GM18951 (cell line): Measurements from ENCODE around the gene CYS1.

Experiments used
- POLR2A ChIP-seq: IDR thresholded peaks from 4 replicates; pipeline ENCODE4 v1.6.1; 2011; ENCODE audit warnings: mild to moderate bottlenecking; ENCODE audit not compliant: insufficient read length, insufficient read depth; ENCODE audit errors: extremely low read depth
- in situ Hi-C: fragments of 300-500 bp; cut with MboI; formaldehyde crosslinking; loops from one replicate; pipeline ENCODE4 v1.12.0; 2022; ENCODE audit warnings: low sequenced_read_pairs, mixed read lengths, inconsistent platforms; ENCODE audit not compliant: unreplicated experiment

Gene CYS1

GRCh38 chr2:10072656-10073480 lies 7.3 kb downstream of the CYS1 start:
- no peak for TF ChIP-seq POLR2A
- in situ Hi-C loops: no loop called here

DNA sequence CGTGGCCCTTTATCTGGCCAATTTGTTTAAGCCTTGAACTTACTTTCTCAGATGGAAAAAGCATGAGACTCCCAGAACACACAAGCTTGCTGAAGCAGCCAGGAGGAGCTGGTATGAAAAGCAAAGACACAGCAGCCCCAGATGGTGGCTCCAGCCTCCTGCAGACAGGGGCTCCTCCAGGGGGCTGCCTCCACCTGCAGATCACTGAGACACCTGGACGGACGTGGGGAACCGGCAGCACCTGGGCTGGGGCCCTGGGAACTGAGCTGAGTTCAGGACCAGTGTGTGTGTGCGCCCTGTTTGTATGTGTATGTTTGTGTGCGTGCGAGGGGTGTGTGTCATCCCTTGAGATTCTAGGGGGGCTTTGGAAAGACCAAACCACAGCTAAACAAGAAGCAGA lies 8.6 kb downstream of the CYS1 start:
- no peak for TF ChIP-seq POLR2A
- in situ Hi-C loops: no loop called here

DNA sequence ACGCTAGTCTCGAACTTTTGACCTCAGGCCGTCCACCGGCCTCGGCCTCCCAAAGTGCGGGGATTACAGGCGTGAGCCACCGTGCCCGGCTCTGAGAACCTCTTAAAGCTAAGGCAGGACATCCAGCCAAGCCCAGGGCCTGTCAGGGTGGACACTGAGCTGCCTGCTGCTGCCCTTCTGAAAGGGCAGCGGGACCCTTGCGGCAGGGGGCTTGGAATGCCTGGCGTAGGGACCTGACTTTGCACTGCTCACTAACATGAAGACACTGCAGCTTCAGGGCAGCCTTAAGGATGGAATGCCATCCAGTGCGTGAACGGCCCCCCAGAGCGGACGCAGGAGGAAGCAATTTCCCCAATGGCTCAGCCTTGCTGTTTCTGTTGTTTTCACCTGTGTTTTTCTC lies 9.0 kb downstream of the CYS1 start:
- in situ Hi-C loops: no loop called here
- no peak for TF ChIP-seq POLR2A

GRCh38 chr2:10067881-10068280 lies 12.3 kb downstream of the CYS1 start:
- in situ Hi-C loops: loop anchor here (10.0 kb wide), 1 partner anchor 367 kb away; no protein-coding TSS in a partner anchor
- TF ChIP-seq POLR2A: no peak

DNA sequence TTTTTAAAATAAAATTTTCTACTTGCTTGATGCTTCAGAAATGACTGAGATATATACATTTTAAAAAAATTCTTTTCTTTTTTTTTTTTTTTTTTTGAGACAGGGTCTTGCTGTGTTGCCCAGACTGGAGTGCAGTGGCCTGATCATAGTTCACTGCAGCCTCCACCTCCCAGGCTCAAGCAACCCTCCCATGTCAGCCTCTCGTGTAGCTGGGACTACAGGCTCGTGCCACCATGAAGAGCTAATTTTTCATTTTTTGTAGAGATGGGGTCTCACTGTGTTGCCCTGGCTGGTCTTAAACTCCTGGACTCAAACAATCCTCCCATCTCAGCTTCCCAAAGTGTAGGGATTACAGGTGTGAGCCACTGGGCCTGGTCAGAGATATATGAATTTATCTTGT lies 12.9 kb downstream of the CYS1 start:
- TF ChIP-seq POLR2A: no peak
- in situ Hi-C loops: loop anchor here (10.0 kb wide), 1 partner anchor 367 kb away; no protein-coding TSS in a partner anchor

- no peak for TF ChIP-seq POLR2A
- in situ Hi-C loops: loop anchor here (10.0 kb wide), 1 partner anchor 369 kb away; no protein-coding TSS in a partner anchor
These were observed 14.5 kb downstream of the CYS1 start for GRCh38 chr2:10065773-10066055.

- in situ Hi-C loops: loop anchor here (10.0 kb wide), 1 partner anchor 370 kb away; no protein-coding TSS in a partner anchor
- no peak for TF ChIP-seq POLR2A
These were observed 15.1 kb downstream of the CYS1 start for GRCh38 chr2:10064932-10065772.

DNA sequence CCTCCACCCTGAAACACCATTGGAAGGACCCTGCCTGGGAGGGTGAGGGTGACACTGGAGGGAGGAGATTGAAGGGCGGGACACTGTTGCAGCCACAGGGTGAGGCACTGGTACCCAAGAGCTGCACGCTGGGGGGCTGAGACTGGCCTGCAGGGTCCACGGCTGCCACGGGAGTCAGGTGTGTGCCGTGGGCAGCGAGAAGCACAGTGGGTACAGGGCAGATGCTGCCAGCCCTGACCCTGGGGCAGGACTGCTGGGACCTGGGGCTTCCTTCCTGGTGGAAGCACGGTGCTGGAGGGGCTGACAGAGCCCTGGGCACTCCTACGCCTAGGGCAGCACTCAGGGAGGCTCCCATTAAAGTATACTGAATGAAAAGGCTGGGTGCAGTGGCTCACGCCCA lies 16.6 kb downstream of the CYS1 start:
- in situ Hi-C loops: loop anchor here (10.0 kb wide), 1 partner anchor 371 kb away; no protein-coding TSS in a partner anchor
- TF ChIP-seq POLR2A: no peak

DNA sequence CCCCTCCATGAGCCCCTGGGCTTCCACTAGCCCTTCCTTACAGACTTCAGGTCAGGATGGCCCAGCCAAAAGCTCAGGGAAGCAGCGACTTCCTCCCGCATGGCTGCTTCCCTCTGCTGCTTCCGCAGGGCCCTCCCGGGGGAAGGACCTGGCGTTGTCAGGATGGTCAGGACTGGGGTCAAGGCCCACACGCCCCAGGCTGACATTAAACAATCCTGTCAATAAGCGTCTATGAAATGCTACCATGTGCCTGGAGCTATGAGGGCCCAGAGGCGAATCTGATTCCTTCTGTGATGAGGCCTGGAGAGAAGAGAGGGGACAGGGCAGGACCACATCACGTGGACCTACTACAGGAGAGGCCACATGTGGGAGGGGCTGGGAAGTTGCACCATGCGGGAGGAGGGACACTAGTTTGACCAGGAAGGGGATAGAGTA lies 17.3 kb downstream of the CYS1 start:
- no peak for TF ChIP-seq POLR2A
- in situ Hi-C loops: loop anchor here (10.0 kb wide), 1 partner anchor 372 kb away; no protein-coding TSS in a partner anchor

GRCh38 chr2:10061221-10061925 lies 18.8 kb downstream of the CYS1 start:
- no peak for TF ChIP-seq POLR2A

DNA sequence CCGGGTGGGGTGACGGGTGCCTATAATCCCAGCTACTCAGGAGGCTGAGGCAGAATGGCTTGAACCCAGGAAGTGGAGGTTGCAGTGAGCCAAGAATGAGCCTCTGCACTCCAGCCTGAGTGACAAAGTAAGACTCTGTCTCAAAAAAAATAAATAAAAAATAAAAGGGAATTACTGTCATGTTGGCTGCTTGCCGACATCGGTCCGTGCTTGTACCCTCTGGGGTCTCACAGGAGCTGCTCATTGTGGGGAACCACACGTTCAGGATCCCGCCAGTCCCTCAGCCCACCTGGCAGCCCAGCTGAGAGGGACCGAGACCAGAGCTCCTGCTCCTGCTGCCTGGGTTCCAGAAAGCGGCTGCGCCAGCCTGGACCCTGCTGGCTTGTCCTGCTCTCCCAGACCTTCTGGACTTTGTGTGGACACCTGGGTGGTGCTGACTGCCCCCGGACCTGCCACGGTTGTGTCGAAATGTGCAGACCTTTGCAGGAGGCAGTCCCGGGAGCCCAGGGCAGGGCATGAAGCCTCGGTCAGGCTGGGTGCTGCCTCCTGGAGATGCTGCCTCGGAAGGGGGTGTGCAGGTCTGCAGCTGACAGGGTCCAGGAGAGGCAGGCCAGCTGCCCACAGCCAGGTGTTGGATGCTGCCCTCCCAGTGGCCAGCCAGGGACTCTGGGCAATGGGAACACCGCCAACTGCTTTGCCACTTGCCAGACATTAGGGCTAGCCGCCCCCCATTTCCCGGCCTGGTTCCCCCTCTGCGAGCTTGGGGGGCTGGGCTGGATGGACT lies 20.5 kb downstream of the CYS1 start:
- in situ Hi-C loops: loop anchor here (10.0 kb wide), 2 partner anchors 245 to 375 kb away; no protein-coding TSS in a partner anchor
- TF ChIP-seq POLR2A: no peak

More at GRCh38 chr2:10061221-10061925, 18.8 kb downstream of the CYS1 start:
- in situ Hi-C loops: loop anchor here (10.0 kb wide), 1 partner anchor 373 kb away; no protein-coding TSS in a partner anchor

- no peak for TF ChIP-seq POLR2A
- in situ Hi-C loops: loop anchor here (10.0 kb wide), 1 partner anchor 244 kb away; no protein-coding TSS in a partner anchor
These were observed 21.2 kb downstream of the CYS1 start for GRCh38 chr2:10059016-10059351.
